ENCODE measurements around the gene LPAR5.

- TF ChIP-seq GATA3 (IDR thresholded peaks at IDR 0.05; ENCODE audit: low read depth, low read length) (no peak), GATA2 (IDR thresholded peaks at IDR 0.05; ENCODE audit: low read depth, low read length) (no peak)
Observed at GRCh38 chr12:6644903-6645302, 9.1 kb upstream of the LPAR5 start.

Data from SH-SY5Y (cell line).